Measurements from ENCODE around the gene WDR83. TPM values are rescaled to one million over a fixed set of nuclear protein-coding genes. Genes with fewer than 3 reads are reported as not detected.

Gene WDR83
- total RNA-seq, 1 donor from 2014 or later: 3.6 TPM

DNA sequence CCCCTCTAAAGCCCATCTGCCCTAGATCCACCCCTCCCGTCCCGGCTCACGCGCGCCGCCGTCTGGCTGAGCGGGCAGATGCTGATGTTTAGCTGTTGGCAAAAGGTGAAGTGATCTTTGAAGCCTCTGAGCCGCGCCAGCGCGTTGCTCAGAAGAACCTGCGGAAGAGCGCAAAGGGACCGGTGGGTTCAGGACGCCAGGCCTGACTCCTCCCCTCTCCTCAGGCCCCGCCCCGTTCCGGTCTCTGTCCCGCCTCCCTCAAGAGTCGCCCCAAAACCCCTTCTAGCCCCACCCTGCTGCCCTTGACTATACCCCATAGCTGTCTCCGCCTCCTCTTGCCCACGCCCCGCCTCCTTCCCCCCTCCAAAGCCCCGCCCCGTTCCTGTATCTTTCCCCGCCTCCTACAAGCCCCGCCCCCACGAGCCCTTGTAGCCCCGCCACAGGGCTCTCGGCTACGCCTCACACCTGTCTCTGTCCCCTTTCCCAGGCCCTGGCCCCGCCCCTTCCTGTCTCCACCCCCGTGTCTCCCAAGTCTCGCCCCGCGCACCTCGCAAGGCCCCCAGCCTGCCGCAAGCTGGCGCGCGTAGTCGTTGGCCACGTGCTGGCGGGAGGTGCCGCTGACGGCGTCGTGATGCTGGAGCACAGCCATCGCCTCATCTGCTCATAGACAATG, 9.6 kb upstream of the WDR83 start:
- TF ChIP-seq, protein P1, sequence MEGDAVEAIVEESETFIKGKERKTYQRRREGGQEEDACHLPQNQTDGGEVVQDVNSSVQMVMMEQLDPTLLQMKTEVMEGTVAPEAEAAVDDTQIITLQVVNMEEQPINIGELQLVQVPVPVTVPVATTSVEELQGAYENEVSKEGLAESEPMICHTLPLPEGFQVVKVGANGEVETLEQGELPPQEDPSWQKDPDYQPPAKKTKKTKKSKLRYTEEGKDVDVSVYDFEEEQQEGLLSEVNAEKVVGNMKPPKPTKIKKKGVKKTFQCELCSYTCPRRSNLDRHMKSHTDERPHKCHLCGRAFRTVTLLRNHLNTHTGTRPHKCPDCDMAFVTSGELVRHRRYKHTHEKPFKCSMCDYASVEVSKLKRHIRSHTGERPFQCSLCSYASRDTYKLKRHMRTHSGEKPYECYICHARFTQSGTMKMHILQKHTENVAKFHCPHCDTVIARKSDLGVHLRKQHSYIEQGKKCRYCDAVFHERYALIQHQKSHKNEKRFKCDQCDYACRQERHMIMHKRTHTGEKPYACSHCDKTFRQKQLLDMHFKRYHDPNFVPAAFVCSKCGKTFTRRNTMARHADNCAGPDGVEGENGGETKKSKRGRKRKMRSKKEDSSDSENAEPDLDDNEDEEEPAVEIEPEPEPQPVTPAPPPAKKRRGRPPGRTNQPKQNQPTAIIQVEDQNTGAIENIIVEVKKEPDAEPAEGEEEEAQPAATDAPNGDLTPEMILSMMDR (conservative IDR thresholded peaks at IDR 0.05; ENCODE audit: low read depth, low read length): no peak
- H3K4me3 ChIP-seq (ENCODE audit: low read depth, low read length): no peak overlapping the region
- no peak for DNase-seq (ENCODE audit: low read depth)

DNA sequence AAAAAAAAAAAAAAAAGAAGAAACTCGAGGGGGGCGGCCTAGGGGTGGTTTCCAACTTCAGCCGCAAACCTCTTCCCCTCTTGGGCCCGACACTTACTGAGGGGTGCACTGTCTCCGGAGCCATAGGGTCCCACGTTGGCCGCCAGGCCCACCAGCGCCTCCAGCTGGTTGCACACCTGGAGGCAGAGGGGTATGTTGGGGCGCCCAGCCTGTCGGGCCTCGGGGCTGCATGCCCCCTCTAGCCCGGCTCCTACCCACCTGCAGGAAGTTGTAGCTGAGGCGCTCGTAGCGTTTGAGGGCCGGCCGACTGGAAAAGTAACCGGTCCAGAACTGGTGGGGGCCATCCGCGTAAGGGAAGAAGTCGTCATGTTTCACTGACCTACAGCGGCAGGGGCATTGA, 8.6 kb upstream of the WDR83 start:
- no peak overlapping the region for H3K4me3 ChIP-seq (ENCODE audit: low read depth, low read length)
- no peak for DNase-seq (ENCODE audit: low read depth)
- TF ChIP-seq, protein P1 (conservative IDR thresholded peaks at IDR 0.05; ENCODE audit: low read depth, low read length): peak; percentile 8

DNA sequence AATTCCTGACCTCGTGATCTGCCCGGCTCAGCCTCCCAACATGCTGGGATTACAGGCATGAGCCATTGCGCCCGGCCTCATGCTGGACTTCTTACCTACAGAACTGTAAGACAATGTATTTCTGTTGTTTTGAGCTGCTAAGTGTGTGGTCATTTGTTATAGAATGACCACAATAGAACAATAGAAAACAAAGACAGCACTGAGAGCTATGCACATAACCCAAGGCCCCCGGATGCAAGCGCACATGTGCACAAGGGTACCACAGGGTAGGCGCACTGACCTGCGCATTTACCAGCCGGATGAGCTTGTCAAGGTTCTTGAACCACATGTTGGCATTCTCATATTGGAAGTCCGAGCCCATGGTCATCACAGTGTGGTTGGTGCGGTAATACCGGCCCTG, 5.6 kb upstream of the WDR83 start:
- DNase-seq (ENCODE audit: low read depth): no peak
- TF ChIP-seq, protein P1 (conservative IDR thresholded peaks at IDR 0.05; ENCODE audit: low read depth, low read length): no peak
- H3K4me3 ChIP-seq (ENCODE audit: low read depth, low read length): no peak overlapping the region

DNA sequence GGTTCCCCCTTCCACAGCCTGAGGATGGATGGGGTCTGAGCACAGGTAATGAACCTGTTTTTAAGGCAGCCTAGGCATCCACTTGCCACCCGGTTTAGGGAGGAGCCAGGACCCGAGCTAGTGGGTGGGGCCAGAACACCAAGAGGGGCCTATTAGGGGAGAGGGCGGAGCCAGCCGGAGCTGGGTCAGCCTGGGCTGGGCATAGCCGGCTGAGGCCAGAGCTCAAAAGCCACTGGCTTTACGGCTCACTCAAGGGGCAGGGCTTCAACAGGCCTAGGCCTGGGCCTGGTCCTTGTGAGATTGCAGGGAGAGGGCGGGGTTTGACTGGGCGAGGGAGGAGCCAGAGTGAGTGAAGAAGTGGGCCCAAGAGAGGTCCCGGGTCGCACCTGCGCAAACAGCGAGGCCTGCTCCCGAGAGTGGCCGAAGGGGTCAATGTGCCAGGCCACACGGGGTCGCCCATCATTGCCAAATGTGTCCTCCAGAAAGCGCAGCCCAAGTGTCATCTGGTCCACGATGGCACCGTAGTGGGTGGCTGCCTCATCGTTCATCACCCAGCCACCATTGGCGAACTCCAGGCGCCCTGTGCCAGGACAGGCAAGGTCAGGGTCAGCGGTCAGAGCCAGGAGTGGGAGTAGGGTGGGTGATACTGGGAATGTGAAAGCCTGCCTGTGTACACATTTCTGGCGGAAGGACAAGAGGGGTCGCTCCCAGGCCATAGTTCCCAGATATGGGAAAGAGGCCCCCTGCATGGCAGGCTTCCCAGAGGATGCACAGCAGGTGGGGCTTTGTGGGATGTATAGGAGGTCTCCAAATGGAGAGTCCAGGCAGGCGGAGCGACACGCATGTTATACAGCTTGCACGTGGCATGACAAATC, 2.0 kb upstream of the WDR83 start:
- TF ChIP-seq, protein P1 (conservative IDR thresholded peaks at IDR 0.05; ENCODE audit: low read depth, low read length): no peak
- no peak for DNase-seq (ENCODE audit: low read depth)
- no peak overlapping the region for H3K4me3 ChIP-seq (ENCODE audit: low read depth, low read length)

DNA sequence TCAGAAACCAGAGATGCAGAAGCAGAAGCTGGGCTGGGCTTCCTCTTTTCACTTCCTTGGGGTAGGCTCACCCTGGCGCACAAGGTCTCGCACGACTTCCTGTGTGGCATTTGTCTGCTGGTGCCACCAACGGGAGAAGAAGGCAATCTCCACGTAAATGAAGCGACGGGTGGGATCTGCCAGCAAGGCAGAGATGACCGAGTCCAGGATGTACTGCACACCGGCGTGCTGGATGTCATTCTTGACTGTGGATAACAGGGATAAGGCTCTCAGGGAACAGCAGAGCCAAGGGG, 1.4 kb upstream of the WDR83 start:
- no peak for DNase-seq (ENCODE audit: low read depth)
- TF ChIP-seq, protein P1 (conservative IDR thresholded peaks at IDR 0.05; ENCODE audit: low read depth, low read length): no peak
- no peak overlapping the region for H3K4me3 ChIP-seq (ENCODE audit: low read depth, low read length)

DNA sequence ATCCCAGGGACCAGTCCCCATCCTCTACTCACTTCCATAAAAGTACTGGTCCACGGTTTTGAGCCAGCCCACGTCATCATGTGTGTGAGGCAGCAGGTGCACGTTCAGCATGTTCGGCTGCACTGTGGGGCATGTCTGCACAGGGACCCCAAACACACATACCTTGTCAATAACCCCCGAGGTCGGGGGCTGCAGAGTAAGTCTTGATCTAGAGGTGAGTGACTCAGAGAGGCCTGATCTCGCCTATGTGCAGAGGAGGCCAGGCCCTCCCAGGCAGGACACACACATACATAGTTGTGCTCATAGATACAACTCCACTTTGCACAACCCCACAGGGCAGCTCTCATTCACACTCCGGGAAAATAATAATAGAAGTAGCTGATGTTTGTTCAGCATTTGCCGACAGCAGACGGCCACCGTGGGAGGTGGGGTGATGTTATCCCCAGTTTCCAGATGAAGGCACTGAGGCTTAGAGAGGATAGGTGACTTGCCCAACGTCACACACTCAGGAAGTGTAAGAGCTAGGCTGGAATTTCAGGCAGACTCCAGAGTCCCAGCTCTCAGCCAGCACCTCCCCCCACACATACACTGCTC, 839 bp upstream of the WDR83 start:
- TF ChIP-seq, protein P1 (conservative IDR thresholded peaks at IDR 0.05; ENCODE audit: low read depth, low read length): no peak
- DNase-seq (ENCODE audit: low read depth): no peak
- H3K4me3 ChIP-seq (ENCODE audit: low read depth, low read length): peak overlapping the region; percentile 94
